ENCODE measurements around the gene STN1.

Gene STN1

DNA sequence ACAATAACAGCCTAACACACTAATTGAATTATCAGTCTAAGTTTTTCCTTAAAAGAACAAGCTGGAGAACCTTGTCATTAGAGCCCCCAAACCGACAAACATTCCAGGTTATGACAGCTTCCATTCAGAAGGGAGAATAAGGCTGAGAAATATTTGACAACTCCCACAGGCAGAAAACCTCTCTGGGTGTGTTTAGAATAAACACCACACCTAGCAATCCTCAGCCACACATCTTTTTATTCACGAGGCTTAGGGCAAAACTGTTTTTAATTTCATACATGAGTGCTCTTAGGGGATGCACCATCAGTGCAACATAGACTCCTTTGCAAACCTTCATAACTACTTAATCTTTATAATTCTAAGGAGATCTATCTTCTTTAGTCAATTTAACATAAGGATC is 24.2 kb downstream of the STN1 start:
- DNase-seq (ENCODE audit: low spot score): no peak

DNA sequence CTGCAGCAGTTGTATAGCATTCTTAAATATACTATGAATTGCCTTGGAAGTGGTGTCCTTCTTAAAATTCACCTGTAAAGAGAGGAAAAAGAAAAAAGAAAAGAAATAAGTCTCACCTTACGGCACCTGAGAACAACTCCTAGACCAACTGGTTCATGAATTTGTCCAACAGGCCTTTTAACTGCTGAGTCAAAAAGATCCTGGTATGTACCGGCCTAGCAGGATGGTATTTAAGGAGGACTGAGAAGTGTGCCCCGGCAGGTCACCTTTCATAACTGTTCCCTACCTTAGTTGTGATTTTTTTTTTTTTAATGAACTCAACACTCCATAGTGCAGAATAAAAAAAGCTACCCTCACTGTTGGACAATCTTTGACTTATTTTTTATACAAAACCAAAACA is 25.8 kb downstream of the STN1 start:
- no peak for DNase-seq (ENCODE audit: low spot score)

DNA sequence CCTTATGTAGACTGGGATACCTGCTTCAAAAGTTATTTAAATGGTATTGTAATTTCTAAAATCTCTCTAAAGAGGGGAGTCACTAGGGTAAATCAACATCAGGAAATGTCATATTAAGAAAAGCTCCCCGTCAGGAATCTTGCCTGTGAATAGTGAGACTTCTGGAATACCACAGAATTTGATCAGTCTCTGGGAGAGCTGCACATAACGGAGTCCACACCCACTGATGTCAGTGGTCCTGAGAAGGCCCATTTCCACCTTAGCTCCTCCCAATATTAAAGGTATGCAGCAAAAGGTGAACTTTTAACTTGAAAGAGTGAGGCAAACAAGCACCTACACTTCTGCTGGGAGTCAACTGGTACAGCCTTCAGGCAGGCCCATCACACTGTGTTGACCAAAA is 27.3 kb downstream of the STN1 start:
- no peak for DNase-seq (ENCODE audit: low spot score)

DNA sequence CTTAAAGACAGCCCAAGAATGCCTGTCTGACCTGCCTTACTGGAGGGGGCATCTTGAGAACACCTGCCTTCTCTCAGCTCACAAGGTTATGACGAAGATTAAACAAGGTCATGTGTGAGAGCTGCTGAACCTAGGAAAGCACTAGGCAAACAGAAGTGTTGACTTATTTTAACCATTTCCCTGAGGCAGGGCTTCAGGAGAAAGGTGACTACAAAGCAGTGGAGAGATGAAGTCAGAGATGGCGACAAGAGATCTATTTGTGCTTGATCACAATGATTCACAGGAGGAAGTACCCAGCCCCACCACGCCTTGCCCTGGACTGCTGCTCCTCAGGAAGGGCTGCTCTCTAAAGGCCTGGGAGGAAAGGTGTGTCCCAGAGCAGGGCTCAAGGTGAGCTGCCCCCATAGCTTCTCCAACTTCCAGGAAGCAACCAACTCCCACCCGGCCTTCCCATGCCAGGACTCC is 27.8 kb downstream of the STN1 start:
- no peak for DNase-seq (ENCODE audit: low spot score)

DNA sequence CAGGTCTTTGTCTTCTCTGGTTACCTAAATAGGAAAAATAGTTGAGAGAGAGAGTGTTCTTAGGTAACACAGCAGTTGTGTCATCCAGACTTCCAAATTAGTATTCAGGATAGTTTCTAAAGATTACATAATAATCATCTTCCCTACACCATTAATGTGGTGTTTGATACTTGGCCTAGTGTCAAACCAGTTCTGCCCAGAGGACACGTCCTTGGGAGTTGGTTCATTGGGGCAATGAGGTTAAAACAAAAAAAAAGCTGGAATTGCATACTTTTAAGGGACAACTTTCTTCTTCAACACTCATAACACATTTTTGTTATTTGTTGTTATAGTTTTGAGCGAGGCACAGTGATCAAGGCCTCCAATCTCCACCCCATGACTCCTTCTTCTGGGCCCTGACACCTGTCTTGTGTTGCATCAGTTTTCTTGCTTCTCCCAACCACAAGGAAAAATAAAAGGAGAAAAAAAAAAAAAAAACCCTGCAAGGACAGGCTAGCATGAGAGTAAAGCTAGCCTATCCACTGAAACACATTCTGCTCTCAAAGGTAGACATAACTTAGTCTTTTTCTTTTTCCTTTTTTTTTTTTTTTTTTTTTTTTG is 28.8 kb downstream of the STN1 start:
- DNase-seq (ENCODE audit: low spot score): no peak

DNA sequence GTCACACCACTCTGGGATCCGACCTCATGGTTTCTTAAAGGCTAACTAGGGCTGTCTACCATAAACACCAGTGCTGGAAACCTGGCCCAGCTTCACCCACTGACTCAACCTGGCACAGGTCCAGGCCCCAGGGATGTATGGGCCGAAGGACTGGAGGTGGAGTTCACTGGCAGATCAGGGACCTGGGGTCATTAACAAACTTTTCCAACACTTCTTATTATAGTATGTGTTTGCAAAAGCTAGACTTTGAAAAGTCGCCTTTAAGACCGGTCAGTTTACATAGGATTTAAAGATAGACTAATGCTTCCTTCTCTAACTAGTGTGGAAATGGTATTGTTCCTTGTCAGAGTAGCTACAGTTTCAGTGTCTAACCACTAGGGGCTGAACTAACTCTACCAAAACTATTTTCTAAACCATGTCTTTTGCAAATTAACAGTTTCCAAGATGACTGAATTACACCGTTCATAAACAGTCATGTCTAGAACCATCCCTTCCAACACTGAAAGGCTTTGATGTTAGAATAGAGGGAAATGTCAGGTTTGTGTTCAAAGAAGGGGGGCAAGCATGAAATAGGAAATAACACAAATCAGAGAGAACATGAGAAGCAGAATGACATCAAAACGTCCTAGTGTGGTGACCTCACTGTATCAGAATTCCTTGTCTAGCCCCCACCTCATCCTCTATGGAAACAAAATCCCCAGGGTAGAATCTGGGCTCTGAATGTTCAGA is 29.7 kb downstream of the STN1 start:
- peak; percentile 74 for DNase-seq (ENCODE audit: low spot score)

DNA sequence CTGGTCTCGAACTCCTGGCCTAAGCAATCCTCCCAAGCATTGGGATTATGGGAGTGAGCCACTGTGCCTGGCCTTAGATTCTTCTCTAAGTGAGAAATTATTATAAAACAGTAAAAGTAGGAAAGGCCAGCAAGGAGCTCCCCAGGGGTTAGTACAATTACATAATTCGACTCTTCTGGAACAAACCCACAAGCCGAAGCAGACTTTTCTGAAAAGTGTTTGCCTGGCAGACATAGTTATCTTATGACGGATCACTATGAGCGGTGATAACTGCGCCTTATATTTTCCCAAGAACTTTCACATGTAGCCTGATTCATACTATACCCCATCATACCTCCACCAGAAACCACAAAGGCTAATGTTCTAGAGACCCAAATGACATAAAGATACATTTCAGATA is 32.4 kb downstream of the STN1 start:
- peak; percentile 65 for DNase-seq (ENCODE audit: low spot score)

DNA sequence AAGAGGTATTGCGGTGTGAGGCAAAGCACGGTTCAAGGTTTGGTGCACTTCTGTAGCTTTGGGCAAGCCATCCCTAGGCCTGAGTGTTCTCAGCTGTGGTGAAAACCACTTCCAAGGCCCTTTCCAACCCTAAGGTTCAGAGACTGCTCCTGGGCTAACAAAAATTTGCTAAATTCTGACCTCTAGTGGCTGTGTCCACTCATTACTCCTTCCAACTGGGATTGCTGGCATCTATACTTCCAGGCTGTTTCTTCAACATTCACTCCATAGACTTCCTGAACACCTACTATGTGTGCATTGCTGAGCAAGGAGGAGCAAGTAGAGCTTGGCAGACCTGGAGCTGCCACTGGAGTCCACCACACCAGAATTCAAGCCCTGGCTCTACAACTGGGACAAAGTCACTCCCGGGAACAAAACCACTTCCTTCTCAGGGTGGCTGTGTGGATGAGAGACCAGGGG is 33.3 kb downstream of the STN1 start:
- DNase-seq (ENCODE audit: low spot score): peak; percentile 75

DNA sequence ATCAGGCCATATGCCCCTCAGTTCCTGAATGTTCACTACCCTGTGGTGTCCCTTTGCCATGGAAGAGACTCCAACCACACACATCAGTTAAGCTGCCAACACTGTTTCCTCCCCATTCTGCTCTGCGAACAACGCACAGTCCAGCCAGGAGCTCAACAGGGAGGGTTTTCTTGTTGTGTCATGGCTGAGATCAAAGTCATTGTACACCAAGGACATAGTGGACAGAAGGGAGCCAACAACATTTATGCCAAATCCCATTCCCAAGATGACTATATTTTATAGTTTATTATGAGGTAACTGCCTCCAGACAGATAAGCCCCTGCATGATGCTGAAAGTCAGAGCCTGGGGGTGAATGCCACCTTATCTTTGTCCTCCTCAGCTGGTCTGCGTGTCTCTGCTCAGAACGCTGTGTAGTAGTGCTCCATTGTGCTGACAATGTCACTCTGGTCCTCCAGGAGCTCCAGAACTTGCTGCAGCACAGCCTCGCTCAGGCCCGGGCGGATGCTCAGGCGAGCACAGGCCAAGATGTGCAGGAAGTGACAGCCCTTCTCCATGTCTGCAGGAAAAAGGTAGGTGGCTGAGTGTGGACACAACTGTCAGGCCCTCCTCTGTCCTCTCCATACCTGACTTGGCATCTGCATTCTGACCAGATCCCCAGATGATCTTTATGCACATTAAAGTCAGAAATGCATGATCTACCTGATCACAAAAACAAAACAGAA is 35.5 kb downstream of the STN1 start:
- DNase-seq (ENCODE audit: low spot score): no peak

DNA sequence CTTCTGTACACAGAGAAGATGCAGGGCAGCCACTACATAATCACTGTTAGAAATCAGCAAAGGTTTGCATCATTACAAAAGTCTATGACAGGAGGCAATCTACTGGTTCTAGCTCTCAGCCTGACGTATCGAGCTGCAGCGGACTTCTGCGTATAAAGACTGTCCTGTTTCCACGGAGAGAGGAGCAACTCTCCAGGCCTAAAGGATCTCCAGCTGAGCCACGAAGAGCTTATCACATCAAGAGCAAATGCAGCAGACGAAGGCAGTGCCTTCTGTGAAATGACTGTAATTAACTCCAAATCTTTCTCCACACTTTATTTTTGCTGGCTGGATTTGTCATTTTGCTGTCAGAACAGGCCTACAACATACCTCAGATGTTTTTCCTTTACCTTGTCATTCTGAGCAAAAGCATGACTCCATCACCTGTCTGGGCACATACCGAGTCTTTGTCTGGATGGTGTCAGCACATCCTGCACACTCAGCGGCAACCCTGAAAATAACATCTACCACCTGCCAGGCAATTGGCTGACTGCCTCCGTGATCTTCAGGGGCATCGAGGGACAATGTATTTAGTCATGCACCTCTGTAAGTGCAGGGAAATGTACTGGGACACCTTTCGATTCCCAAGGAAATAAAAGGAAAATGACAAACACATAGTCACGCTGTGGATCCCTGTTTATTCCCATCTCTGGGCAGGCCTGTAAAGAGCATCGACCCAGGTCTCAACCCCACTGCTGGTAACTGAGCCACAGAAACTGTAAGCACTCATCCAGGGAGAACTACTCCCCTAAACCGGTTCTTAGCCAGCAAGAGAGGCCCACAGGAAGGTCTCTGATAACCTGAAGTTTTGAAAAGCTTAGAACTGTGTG is 36.3 kb downstream of the STN1 start:
- no peak for DNase-seq (ENCODE audit: low spot score)

DNA sequence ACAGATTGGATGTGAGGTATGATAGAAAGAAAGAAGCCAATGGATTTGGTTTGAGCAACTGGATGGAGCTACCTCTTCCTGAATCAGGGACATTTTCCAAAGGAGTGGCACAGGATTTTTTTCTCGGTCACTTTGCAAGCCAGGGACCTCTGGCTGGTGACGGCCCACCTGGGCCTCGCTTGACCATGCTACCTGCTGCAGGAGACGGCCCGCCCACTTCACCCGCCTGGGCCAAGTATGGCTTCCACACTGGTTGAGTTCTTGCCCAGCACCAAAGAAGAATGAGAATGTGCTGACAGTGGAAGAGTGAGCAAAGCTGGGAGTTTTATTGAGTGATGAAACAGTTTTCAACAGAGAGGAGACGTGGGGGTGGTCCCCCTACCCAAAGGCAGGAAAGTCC is 38.2 kb downstream of the STN1 start:
- no peak for DNase-seq (ENCODE audit: low spot score)

DNA sequence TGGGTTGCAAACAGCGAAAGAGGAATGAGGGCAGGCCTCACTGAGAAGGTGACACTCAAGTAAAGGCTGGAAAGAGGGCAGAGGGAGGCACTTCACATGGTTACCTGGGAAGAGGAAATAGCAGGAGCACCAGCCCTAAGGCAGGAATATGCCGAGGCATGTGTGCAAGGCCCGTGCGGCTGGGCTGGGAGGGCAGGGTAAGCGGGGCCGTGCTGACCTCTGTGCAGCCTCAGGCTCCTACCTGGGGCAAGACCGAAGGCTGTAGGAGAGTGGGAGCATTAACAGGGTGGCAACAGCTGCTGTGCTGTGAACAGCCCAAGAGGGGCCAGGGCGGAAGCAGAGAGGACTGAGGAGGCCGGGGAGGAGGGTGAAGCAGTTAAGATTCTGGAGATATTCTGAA is 38.6 kb downstream of the STN1 start:
- no peak for DNase-seq (ENCODE audit: low spot score)

DNA sequence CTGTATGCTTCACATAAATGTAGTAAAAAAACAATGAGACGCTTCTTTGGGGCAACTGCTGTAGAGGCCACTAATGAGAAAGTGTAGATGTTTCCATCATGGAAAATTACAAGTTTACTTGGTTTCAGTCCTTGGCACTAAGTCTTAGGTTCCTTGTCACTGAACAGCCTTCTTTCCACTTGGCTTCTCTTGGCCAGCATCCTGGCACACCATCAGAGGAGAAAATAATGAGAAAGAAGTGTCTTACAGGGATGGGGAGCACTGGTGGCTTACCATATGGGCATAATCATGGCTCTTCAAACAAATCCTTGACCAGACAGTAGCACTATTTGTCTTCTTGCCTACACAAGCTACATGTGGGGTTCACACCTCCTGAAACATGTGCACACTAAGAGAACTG is 40.1 kb downstream of the STN1 start:
- no peak for DNase-seq (ENCODE audit: low spot score)

DNA sequence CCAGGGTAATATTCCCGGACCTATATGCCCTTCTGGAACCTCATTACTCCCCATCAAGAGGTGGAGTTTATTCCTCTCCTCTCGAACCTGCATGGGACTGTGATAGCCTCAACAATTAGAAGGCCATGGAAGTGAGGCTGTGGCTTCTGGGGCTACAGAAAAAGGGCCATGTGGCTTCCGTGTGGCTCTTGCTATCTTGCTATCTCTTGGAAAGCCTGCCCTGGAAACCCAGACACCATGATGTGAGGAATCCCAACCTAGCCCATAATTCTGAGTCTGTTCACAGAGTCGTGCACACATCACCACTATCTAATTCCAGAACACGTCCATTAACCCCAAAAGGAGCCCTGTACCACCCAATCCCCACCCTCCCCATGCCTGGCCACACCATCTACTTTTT is 41.8 kb downstream of the STN1 start:
- no peak for DNase-seq (ENCODE audit: low spot score)

DNA sequence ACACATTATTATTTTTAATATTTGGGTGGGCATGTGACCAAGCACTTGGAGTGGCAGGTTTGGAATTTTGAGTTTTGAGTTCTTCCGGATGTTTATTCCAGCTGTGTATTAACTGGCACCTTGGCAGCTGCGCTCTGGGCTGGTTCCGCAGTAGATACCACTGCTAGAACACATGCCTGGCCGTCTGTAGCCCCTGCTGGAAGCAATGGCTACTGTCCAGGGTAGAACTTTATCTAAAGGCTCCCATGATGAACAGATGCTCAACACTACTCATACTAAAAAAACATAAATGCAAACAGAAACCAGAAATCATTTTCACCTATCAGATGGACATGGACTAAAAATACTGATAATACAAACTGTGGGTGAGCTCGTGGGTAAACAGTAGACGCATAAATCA is 43.3 kb downstream of the STN1 start:
- no peak for DNase-seq (ENCODE audit: low spot score)

DNA sequence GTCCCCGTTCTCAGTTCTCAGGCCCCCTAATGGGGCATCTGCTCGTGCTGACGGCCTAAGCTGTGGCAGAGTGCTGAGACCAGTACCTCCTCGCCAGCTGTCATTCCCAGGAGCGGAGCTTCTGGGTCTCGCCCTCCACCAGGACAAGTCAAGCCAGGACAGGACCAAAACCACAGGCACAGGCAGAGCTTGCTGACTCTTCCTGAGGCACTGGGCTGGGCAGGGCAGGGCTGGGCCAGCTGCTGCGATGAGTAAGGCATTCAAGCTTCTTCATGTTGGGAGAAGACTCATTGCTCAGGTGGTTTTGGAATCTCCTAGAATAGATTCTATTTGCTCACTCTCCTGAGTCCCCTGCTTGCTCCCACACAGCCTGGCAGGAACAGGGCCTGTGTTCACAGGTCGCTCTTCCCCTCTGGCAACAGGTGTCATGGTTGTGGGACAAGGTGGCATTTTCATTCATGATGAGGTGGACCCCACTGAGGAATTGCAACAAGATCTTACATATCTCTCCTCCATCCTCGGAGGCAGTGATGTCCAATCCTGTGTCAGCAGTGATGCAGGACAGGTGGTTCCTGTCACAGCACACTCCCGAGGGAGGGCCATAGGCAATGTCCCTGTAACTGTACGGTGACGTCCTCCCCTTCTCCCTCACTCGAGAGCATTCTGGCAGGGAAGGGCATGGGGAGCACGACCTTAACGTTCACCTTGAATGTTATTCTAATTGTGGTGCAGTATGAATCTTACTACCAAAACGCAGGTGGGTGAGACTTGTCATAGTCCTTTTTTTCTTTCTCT is 45.6 kb downstream of the STN1 start:
- peak; percentile 25 for DNase-seq (ENCODE audit: low spot score)

DNA sequence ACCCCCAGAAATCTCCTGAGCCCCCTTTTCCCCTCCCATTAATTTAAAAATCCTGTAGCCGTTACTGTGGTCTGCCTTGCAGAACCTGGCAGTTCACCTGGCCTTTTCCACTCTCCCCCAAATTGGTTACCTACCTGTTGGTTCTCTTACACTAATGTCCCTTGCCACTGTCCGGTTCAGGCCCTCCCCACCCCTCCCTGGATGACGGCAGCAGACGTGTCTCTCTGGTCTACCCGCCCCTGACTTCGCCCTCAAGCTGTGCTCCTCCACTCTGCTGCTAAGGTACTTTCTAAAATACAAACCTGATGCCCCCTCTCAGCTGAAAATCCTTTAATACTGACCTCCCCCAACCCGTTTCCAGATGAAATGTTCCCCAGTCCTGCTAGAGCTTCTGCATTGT is 47.0 kb downstream of the STN1 start:
- no peak for DNase-seq (ENCODE audit: low spot score)

DNA sequence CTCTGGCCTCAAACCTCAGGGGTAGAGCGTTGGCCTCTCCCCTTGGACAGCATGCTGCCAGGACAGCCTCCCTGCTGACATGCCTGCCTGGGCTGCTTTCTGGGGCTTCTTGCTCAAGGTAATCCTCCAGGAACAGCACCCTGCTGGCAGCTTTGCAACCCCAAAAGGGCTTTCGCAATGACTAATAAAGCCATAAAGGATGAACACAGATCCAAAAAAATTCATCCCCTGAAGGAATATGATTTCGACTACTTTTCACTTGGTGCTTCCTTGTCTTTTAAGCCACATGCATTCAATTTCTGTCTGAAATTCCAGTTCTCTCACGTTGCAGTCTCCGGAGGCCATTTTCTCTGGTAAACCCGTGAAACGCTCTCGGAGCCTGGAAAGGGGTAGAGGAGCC is 47.5 kb downstream of the STN1 start:
- peak; percentile 50 for DNase-seq (ENCODE audit: low spot score)

DNA sequence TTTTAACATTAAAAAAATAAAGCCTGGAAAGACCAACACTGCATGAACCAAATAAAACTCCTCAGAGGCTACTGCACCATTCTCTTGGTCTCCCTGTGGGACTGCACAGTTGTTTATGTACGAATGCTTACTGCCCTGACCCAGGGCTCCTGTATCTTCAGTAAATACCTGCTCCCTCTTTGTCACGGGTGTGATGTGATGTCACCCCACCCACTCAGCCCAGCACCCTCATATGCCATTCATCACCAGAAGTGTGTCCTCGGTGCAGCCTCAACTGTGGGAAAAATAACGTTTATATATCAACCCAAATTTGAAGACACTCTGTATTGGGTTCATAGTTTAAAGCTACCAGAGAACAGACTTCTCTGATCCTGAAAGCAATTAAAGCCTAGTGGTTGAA is 48.6 kb downstream of the STN1 start:
- DNase-seq (ENCODE audit: low spot score): no peak

DNA sequence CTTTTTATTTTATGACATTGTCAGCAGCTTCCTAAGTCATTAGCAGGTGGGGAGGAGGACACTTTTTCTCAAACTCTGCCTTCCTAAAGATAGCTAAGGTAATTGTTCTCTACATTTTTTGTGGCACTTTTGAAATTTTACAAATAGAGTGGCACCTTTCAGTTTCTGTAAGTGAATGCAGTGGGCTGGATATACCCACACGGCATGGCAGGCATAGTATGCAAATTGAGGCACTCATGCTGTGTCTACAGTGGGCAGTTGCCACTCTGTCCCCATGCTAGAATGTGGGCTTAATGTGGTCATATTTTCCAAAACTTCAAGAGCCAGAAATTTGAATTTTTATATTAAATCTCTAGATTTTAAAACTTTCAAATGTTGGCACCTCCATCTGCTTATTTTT is 49.8 kb downstream of the STN1 start:
- no peak for DNase-seq (ENCODE audit: low spot score)

DNA sequence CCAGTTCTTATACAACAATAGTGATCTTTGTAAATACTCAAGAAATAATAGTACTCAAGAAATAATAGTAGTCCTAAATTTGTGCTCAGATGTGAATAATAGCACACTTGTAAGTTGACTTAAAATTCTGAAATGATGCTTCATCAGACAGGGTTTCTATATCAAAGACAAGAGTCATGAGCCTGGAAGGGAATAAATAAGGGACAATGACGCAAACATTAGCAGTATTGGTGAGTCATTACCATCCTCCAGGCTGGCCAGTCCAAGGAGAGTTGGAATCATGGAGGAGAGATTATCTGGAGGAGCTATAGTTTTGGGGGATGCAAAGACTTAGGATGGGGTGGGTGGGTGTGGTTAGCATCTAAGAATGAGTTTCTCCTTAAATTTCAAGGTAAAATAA is 56.5 kb downstream of the STN1 start:
- DNase-seq (ENCODE audit: low spot score): peak; percentile 38

Measured in GM03348 (cell line).